Stimulated activated CD8-positive, alpha-beta memory T cell treated with anti-CD3 and anti-CD28 coated beads, Interleukin-4, amount 100 ng/mL, for 24 hours (primary cell): ENCODE data around the gene DHDDS.
A peak's percentile ranks its signal among the peaks of the same experiment; 100 is the strongest.
"Not testable (repeated sequence)": the region's sequence is repeated elsewhere in the genome, so short reads cannot be mapped to it uniquely, and the experiment has no call there.

Experiments
- DNase-seq: peaks from one replicate; pipeline ENCODE4 v3.0.0-alpha.2; 2020; ENCODE audit warnings: low read depth

Gene DHDDS

DNA sequence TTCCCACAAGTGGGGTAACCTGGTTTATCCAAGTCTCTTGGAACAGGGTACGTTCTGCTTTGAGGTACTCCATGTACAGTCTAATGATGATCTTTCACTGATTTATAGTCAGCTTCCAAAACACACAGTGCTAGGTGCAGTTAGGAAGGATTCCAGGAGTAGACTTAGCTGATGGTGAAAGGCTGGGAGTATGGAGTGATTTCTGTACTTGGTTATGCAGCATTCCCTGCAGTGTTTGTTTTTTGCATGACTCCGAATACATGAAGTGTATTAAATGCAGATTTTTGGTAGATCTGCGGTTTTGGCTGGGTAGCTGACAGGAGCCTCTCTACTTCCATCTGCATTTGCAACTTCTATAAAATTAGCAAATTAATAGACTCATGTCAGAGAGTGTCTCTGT is 43.9 kb downstream of the DHDDS start:
- no peak for DNase-seq

DNA sequence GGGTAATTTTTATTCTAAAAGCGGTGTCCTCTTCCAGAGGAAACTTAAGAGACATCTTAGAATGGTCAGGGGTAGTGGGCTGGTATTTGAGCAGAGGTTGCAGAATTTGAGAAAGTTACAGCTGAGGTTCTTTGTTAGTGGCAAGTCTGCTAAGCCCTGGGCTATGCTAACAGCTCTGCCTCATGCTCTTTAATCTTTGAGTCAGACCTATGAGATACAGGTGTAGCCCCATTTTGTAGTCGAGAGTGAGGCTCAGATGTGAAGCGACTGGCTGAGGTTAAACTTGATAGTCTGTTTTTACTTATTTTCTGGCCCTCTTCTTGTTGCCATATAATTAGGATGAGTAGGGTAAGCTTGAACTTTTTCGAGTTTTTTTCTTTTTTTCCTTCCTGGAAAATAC is 44.8 kb downstream of the DHDDS start:
- no peak for DNase-seq

DNA sequence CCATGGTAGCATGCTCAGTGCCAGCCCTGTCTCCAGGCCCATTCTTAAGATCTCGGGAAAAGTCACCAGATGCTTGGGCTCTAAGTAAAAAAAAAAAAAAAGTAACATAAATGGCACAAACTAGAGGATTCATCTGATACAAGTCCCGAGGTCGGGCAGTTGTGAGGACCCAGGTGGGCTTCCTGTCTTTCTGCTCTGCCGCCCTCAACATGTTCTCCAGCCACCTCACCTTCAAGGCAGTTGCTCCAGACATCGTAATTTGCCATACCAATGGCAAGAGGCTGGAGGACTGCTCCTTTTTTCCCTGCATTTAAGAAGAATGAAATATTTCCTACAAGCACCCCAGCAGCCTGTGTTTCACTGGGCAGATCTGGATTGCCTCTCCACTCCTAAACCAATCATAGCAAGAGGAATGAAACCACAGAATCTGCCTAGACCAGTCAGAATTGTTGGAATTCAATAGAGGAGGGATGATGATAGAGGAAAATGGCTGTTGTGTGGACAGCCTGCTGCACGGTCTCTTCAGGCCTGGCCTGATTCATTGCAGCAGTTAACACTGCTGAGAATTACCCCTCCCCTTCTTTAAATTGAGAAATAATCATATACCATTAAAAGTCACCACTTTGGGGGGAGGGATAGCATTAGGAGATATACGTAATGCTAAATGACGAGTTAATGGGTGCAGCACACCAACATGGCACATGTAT is 45.5 kb downstream of the DHDDS start:
- no peak for DNase-seq

DNA sequence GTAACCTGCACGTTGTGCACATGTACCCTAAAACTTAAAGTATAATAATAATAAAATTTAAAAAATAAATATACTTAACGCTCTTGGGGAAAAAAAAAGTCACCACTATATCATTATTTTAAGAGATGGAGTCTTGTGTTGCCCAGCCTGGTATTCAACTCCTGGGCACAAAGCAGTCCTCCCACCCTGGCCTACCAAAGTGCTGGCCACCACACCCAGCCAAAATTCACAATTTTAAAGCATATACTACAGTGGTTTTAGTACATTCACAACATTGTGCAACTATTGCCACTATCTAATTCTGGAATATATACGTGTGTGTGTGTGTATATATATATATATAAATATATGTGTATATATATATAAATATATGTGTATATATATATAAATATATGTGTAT is 46.0 kb downstream of the DHDDS start:
- DNase-seq: no peak

DNA sequence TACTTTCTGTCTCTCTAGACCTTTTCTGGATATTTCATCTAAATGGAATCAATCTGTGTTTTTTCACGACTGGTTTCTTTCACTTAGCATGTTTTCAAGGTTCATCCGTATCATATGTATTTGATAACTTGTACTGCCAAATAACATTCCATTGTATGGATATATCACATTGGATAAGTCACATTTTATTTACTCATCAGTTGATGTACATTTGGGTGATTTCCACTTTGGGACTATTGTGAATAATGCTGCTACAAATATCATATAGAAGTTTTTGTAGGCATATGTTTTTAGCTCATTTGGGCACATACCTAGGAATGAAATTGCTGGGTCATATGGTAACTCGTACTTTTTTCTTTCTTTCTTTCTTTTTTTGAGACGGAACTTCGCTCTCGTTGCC is 46.9 kb downstream of the DHDDS start:
- DNase-seq: no peak

DNA sequence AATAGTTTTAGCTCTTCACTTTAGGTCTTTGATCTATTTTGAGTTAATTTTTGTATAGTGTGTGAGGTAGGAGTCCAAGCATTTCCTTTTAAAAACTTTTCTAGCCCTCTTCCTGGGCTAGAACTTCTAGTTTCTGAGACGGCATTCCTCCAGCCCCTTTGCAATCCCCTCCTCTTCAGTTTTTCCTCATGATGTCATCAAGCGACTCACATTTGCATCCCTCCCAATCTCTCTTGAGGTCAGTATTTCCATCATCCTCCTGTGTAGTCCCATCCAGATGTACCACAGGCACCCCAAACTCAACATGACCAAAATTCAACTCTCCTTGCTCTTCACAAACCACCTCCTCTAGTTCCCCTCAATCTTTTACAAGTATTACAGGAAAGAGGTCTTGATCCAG is 50.8 kb downstream of the DHDDS start:
- no peak for DNase-seq

DNA sequence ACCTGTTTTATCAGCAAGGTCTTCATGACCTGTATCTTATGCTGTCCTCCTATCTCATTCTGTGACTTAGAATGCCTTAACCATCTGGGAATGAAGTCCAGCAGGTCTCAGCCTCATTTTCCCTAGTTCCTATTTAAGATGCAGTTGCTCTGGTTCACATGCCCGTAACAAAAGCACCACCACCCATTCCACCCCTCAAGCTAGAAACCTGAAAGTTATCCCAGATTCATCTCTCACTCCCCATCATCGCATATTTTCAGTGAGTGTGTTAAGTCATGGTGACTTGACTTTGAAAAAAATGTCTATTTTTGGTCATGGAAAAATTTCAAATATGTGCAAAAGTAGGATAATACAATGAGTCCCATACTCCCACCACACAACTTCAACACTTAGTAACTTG is 51.9 kb downstream of the DHDDS start:
- DNase-seq: no peak

DNA sequence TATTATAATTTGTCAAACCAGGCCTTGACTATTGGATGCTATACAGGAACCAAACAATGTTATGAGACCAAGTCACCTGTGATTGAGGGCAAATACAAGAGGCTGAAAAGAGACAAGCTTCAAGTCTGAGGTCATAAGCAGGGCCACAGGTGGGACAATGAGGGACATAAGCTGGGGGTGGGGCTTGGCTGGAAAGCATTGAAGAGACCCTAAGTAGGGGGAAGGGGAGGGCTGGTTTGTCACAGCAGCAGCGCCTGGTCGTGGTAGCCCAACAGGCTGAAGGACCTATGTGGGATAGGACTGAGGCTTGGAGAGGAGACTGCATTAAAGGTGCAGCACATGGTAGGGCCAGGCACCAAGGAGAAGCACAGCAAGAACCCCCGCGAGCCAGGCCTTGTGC is 58.0 kb downstream of the DHDDS start:
- DNase-seq: no peak

DNA sequence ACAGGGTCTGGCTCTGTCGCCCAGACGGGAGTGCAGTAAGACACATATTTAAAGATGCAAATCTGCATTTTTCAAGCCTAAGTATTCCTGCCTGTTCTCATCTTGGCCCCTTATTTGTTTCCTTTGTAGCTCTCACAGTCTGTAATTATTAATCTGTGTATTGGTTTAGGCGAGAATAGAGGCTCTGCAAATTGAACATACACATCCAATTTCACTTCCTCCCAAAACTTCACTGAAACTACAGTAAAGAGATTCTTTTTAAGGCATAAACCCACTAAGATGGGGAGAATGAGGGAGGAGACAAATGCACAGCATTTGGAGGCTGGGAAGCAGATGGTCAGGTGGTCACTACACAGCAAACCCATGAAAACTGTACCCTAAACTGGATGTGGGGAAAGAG is 61.1 kb downstream of the DHDDS start:
- DNase-seq: no peak

DNA sequence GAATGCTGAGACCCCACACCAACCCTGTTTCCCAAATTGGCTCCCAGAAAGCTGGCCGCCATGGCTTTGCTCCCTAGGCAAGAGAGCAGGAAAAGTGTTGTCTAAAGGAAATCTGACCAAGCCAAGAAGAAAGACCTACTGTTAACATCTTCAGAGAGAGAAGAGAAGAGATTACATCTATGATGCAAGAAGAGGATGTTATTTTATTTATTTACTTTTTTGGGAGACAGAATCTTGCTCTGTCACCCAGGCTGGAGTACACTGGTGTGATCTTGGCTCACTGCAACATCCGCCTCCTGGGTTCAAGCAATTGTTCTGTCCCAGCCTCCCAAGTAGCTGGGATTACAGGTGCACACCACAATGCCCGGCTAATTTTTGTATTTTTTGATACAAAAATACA is 61.8 kb downstream of the DHDDS start:
- DNase-seq: no peak

DNA sequence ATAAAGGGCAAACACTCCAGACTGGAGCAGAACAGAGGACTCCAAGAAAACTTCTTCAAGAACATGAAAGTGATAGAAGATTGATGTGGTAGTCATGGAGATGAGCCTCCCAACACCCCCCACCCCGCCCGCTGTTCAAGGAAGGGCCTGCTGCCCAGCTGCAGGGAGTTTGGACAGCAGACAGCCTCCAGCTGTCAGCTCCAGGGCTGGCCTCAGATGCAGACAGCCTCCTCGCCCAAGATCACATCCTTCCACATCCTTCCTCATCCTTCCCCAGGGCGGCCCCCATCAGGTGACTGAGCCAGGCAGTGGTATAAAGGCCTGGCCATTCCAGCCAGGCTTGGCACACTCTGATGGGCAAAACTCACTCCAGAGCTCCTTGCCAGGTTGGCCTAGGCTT is 64.7 kb downstream of the DHDDS start:
- DNase-seq: no peak

DNA sequence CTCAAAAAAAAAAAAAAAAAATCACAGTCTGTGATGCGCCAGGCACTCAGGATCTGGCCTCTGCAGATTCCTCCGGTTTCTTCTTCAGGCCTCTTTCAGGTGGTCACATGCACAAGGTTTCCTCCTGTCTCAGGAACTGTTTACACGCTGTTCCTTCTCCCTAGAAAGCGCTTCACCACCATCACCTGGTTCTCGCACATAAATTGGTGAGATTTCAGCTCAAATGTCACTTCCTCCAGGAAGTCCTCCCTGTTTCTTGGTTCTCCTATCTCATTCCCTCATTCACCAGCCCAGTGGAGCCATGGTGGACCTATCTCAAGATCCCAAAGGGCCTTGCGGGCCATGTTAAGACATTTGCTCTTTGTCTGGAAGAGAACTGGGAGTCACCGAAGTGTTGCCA is 66.8 kb downstream of the DHDDS start:
- no peak for DNase-seq

DNA sequence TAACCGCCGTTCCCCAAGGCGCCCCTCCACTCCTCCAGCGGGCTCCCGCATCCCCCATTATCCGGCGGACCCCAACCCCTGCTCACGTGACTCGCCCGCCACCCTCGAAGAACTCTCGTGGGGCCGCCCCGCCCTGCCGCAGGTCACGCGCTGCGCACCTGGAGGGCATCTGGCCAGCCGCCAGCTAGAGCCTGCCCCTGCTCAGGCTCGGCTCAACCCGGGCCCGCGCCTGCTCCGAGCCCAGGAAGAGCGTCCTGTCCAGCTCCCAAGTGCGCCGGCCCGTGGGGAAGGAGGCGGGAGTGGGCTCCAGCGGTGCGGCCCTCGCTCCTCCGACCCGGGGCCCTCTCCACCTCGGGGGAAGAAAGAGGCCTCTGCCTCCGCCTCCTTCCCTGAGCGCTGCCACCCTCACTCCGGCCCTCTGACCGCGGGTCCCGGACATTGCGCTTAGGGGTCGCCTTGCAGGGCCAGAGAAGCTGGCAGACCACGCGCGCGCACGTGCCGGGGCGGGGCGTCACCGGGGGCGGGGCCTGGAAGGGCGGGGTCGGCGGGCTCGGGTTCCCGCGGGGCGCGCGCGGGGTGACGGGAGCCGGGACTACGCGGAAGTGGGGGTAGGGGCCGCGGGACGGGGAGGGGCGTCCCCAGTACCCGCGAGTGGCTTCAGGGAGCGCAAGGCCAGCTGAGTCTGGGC is 68.5 kb downstream of the DHDDS start:
- peak; percentile 88 for DNase-seq

DNA sequence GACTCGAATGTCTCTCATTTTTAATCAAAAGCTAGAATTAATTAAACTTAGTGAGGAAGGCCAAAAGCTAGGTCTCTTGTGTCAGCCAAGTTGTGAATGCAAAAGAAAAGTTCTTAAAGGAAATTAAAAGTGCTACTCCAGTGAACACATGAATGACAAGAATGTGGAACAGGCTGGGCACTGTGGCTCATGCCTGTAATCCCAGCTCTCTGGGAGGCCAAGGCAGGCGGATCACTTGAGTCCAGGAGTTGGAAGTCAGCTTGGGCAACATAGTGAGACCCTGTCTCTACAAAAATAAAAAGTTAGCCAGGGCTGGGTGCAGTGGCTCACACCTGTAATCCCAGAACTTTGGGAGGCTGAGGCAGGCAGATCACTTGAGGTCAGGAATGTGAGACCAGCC is 78.6 kb downstream of the DHDDS start:
- DNase-seq: not testable (repeated sequence)

DNA sequence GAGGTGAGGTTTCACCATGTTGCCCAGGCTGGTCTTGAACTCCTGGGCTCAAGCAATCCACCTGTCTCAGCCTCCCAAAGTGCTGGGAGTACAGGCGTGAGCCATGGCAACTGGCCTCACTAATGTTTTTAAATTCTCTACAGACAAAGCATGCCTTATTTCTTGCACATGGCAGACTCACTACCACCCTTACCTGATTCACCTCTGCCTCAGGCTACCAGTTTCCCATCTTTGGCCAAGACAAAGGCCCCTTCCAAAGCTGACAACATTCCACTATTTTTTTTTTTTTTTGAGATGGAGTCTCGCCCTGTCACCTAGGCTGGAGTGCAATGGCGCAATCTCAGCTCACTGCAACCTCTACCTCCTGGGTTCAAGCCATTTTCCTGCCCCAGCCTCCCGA is 83.7 kb downstream of the DHDDS start:
- DNase-seq: not testable (repeated sequence)

DNA sequence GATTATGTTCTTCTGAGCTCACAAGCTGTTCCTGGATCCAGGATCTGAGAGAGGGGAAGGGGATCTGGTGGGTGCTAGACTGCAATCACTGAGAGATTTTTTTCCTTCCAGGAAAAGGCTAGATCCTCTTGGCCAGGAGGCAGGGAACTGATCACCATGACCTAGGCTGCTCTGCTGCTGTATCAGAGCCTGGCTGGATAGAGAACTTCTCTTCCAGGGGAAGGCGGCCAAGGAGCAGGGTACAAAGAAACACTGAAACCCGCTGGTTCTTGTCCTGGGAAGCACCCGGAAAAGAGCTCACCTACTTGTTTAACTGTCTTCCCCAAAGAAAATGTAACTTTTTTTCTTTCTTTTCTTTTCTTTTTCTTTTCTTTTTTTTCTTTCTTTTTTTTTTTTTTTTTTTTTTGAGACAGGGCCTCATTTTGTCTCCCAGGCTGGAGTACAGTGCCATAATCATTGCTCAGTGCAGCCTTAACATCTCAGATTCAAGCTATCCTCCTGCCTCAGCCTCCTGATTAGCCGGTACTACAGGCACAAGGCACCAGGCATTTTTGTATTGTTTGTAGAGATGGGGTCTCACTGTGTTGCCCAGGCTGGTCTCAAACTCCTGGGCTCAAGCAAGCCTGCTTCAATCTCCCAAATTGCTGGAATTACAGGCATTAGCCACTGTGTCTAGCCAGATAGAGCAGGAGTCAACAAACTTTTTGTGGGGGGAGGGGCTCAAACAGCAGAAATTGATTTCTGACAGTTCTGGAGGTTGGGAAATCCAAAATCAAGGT is 85.1 kb downstream of the DHDDS start:
- DNase-seq: no peak

DNA sequence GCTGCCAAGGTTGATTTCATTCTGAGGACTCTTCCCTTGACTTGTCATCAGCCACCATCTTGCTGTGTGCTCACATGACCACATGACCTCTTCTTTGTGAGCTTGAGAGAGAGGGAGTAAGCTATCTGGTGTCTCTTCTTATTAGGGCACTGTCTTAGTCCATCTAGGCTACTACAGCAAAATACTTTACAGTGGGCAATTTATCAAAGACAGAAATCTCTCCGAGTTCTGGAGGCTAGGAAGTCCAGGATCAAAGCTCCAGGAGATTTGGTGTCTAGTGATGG is 85.6 kb downstream of the DHDDS start:
- no peak for DNase-seq

DNA sequence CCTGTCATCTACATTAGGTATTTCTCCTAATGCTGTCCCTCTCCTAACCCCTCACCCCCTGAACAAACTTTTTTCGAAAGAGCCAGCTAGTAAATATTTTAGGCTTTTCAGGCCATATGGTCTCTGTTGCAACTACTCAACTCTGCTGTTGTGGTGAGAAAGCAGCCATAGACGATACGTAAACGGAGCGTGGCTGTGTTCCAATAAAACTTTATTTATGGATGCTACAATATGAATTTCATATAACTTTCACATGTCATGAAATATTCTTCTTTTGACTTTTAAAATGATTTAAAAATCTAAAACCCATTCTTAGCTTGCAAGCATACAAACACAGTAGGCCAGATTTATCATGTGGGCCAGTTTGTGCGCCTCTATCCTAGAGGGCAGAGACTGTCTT is 86.2 kb downstream of the DHDDS start:
- no peak for DNase-seq

DNA sequence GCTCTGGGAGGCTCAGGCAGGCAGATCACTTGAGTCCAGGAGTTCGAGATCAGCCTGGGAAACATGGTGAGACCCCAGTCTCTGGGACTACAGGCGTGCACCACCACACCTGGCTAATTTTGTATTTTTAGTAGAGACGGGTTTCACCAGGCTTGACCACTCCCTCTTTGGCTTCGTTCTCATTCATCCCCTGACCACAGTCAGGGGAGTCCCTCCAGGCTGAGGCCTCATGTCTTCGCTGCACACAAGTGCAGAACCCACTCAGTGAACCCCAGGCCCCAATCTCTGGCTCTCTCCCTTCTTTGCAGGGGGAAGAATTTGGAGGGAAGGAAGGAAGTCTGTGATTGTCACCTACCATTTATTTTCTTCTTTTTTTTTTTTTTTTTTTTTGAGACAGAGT is 88.2 kb downstream of the DHDDS start:
- no peak for DNase-seq
